LoVo (cell line): ENCODE measurements around the gene ZNRF1.
"Not testable (repeated sequence)": the region's sequence is repeated elsewhere in the genome, so short reads cannot be mapped to it uniquely, and the experiment has no call there.

ENCODE experiments used
- DNase-seq: peaks from one replicate; pipeline ENCODE4 v3.0.0-alpha.2; 2016; ENCODE audit warnings: low spot score

Gene ZNRF1

GRCh38 chr16:74998481-74999218 is at the start of gene ZNRF1:
TSS of gene ZNRF1 (plus strand) at chr16:74999024. CDS start at chr16:74999672, 648 bp downstream.
- DNase-seq, result peak; percentile 86

GRCh38 chr16:74949309-74949708 is 49.5 kb upstream of the ZNRF1 start:
- DNase-seq, result no peak

GRCh38 chr16:74950511-74950910 is 48.3 kb upstream of the ZNRF1 start:
- no peak for DNase-seq

- no peak for DNase-seq
These were observed 47.6 kb upstream of the ZNRF1 start for GRCh38 chr16:74951206-74951605.

- no peak for DNase-seq
These were observed 47.1 kb upstream of the ZNRF1 start for GRCh38 chr16:74951681-74952080.

- no peak for DNase-seq
These were observed 44.1 kb upstream of the ZNRF1 start for GRCh38 chr16:74954763-74955162.

GRCh38 chr16:74973304-74973703 is 25.5 kb upstream of the ZNRF1 start:
- no peak for DNase-seq

- DNase-seq, result no peak
These were observed 23.2 kb upstream of the ZNRF1 start for GRCh38 chr16:74975591-74975990.

- DNase-seq, result no peak
These were observed 16.6 kb upstream of the ZNRF1 start for GRCh38 chr16:74982256-74982655.

- DNase-seq, result no peak
These were observed 14.7 kb upstream of the ZNRF1 start for GRCh38 chr16:74984194-74984528.

GRCh38 chr16:74984529-74985296 is 14.1 kb upstream of the ZNRF1 start, which contains the start of gene WDR59:
TSS of gene WDR59 (minus strand) at chr16:74985123. CDS start at chr16:74985017, 106 bp downstream.
- DNase-seq, result peak; percentile 100

GRCh38 chr16:74987027-74987681 is 11.7 kb upstream of the ZNRF1 start:
- no peak for DNase-seq

GRCh38 chr16:74989864-74990263 is 9.0 kb upstream of the ZNRF1 start:
- DNase-seq, result not testable (repeated sequence)

GRCh38 chr16:74990832-74991231 is 8.0 kb upstream of the ZNRF1 start:
- no peak for DNase-seq

GRCh38 chr16:74991268-74991592 is 7.6 kb upstream of the ZNRF1 start:
- no peak for DNase-seq

GRCh38 chr16:74991593-74992403 is 7.0 kb upstream of the ZNRF1 start:
- no peak for DNase-seq

- no peak for DNase-seq
These were observed 2.8 kb upstream of the ZNRF1 start for GRCh38 chr16:74995986-74996385.

GRCh38 chr16:74997042-74997491 is 1.8 kb upstream of the ZNRF1 start:
- no peak for DNase-seq

- no peak for DNase-seq
These were observed 390 bp downstream of the ZNRF1 start for GRCh38 chr16:74999219-74999608.

GRCh38 chr16:74999609-75000480 is 1.0 kb downstream of the ZNRF1 start:
- DNase-seq, result no peak

- no peak for DNase-seq
These were observed 1.8 kb downstream of the ZNRF1 start for GRCh38 chr16:75000481-75001081.
